GM12801 (cell line): Measurements from ENCODE around the gene TEK.

Experiments
- CTCF ChIP-seq: IDR thresholded peaks from one replicate; pipeline ENCODE4 v1.5.1; 2011; ENCODE audit warnings: control low read depth; ENCODE audit not compliant: insufficient read length; ENCODE audit errors: extremely low read depth

TEK gene

GRCh38 chr9:27109621-27110020, 596 bp downstream of the TEK start:
- no peak for TF ChIP-seq CTCF

GRCh38 chr9:27110181-27110580, 1.2 kb downstream of the TEK start:
- TF ChIP-seq CTCF = no peak

DNA sequence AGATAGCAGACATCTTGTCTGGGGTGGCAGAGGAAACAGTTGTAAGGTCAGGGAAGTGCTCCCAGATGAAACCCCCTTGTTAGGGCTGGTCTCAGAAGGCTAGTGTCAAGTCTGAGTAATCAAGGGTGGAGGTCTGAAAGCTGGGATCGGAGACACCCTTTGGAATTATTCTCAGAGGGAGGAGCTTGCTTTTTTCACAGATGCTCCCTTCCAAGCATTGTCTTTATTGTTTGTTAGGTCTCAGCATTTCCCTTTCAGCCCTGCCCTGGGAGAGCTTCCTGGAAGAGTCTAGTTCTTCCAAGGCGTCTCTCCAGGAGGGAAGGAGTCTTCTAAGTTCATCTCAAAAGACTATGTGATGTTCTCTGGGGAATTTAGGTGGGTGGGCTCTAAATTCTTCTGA, 3.2 kb downstream of the TEK start:
- TF ChIP-seq CTCF = no peak

DNA sequence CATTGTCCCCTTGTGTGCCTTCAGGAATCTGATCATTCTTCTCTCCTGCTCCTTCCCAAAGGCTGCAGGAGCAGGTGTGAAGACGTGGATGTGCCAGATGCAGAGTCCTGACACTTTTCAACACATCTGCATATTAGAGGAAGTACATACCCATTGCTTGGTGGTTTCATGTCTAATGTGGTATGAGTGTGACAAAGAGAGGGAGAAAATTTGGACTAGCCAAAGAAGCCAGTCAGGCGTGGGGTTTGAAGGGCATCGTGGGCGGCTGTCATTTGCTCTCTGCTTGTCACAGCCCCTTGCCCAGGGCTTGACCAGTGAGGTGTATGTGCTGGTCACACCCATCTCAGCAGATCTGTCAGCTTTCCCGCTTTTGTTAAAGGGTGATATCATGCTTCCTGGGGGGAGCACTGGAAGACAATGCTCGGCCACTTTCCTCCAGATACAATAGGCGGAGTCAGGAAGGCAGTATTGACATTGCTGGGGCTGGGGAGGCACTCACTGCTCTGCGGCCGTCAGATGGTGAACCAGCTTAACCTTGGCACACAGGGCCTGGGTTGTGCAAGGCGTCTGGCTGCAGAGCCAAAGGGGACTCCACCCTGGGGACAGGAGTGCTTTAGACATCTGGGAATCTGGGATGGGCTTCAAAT, 8.6 kb downstream of the TEK start:
- no peak for TF ChIP-seq CTCF

DNA sequence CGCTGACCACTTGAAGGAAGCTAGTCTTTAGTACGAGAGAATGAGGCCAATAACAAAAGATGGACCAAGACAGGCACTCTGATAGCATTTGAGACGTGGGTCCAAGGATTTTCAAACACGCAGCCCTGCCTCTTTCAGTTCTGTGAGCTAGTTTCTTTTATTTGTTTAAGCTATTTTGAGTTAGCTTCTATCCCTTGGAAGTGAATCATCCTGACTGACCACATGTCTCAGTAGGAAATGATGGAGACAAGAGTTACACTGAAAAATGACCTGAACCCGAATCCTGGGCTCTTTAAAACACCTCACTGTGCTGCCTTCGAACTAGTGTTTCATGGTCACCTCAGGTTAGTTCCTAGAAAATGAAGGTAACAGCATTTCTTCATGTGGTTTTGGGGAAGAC, 9.9 kb downstream of the TEK start:
- no peak for TF ChIP-seq CTCF

GRCh38 chr9:27124151-27124550, 15.1 kb downstream of the TEK start:
- no peak for TF ChIP-seq CTCF

DNA sequence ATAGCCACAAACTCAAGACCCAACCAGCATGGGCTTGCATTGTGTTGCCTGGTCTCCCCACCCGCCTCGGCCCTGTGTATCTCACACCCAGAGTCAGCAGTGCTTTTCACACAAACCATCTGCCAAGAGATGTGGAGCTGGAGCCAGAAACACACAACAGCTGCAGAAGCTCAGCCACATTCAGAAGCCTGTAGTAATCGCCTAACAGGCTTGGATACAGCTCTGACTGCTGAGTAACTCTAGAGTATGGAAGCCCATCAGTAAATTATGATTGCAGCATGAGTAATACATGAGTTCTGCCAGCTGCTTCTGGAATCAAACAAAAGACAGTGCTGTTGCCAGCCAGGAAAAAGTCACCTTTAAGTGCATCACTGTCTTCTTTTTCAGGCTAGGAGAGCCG, 16.0 kb downstream of the TEK start:
- TF ChIP-seq CTCF = no peak
